Psoas muscle (tissue), 8 donors: Measurements from ENCODE around the gene CAPZA2. TPM values are rescaled to one million over a fixed set of nuclear protein-coding genes. Genes with fewer than 3 reads are reported as not detected.

Experiments
- ATAC-seq, 4 donors: fragments of 200-7000 bp; cut with Tn5 transposase; one replicate each; pipeline ENCODE4 v1.9.1; 2020; ENCODE audit warnings: moderate library complexity in 3 of 4, mild to moderate bottlenecking in 2 of 4
- DNase-seq, 2 donors: peaks; one replicate each; pipeline ENCODE4 v3.0.0-alpha.2; 2020
- H3K27ac ChIP-seq: fragments of 200-600 bp; one replicate; pipeline ENCODE4 v1.8.0; 2022
- H3K27me3 ChIP-seq, 3 donors: fragments of 200-600 bp in 1 of 3; one replicate each; pipeline versions ENCODE4 v1.6.1 to v1.8.0; 2013 to 2022; ENCODE audit warnings: low read length in 2 of 3, mild to moderate bottlenecking in 2 of 3, moderate library complexity in 1 of 3; ENCODE audit not compliant: insufficient read depth in 3 of 3
- H3K36me3 ChIP-seq, 2 donors: fragments of 200-600 bp in 1 of 2; one replicate each; pipeline versions ENCODE4 v1.6.1 to v1.8.0; 2013 to 2022; ENCODE audit warnings: low read depth in 1 of 2, mild to moderate bottlenecking in 1 of 2, moderate library complexity in 1 of 2; ENCODE audit not compliant: insufficient read depth in 1 of 2
- H3K4me1 ChIP-seq: fragments of 200-600 bp; one replicate; pipeline ENCODE4 v1.8.0; 2022
- H3K4me3 ChIP-seq: fragments of 200-600 bp; one replicate; pipeline ENCODE4 v1.8.0; 2022; ENCODE audit warnings: mild to moderate bottlenecking
- H3K9me3 ChIP-seq: fragments of 200-600 bp; one replicate; pipeline ENCODE4 v1.8.0; 2022
- WGBS, 3 donors: extraction: QIAGEN DNeasy Blood & Tissue Kit; methylation state at CpG; one replicate each; pipeline versions ENCODE4 v1.1.6 to v1.1.7; 2013; 5-methylcytosine and 5-hydroxymethylcytosine counted together
- intact Hi-C, 2 donors: fragments of 100-400 bp; cut with DNase I; formaldehyde crosslinking; loops; one replicate each; pipeline versions ENCODE4 v1.11.0 to v1.14.2; 2022
- polyA plus RNA-seq, 3 donors: library from polyadenylated mRNA; stranded (reverse); fragments of 200-250 nt; gene quantifications; one replicate each; pipeline ENCODE4 v1.2.3, GENCODE V29; 2013
- total RNA-seq, 4 donors: library from RNA; stranded (reverse); fragmentation: NEBNext Ultra II Directional in 2 of 4; extraction: Animal tissue kit (Norgen Biotek cat#: 25700) in 2 of 4; gene quantifications; one replicate each; pipeline versions ENCODE4 v1.2.1 to v1.2.4, GENCODE V29; 2021 to 2023
- TF ChIP-seq, protein P1 (sequence below): fragments of 200-600 bp; IDR thresholded peaks from one replicate; pipeline ENCODE4 v1.8.0; 2022; ENCODE audit warnings: antibody characterized with exemption
- donor health status: healthy with polysubstance abuse.
- donor health status: DM: no; HTN: no; CAD: no; lungs with moderate emphysema.
- donor health status: Bipolar disorder and iron deficiency.
- donor health status: healthy.
- donor health status: DM: yes; HTN: yes; CAD: no.
- donor health status: DM: no; HTN: no; CAD: no.
- donor health status: DM: no; HTN: no; CAD: no.
- donor health status: DM: yes; HTN: yes; CAD: no.

The CAPZA2 gene
- total and polyA plus RNA-seq, 7 donors: 83.0 to 271 (median 152) TPM

DNA sequence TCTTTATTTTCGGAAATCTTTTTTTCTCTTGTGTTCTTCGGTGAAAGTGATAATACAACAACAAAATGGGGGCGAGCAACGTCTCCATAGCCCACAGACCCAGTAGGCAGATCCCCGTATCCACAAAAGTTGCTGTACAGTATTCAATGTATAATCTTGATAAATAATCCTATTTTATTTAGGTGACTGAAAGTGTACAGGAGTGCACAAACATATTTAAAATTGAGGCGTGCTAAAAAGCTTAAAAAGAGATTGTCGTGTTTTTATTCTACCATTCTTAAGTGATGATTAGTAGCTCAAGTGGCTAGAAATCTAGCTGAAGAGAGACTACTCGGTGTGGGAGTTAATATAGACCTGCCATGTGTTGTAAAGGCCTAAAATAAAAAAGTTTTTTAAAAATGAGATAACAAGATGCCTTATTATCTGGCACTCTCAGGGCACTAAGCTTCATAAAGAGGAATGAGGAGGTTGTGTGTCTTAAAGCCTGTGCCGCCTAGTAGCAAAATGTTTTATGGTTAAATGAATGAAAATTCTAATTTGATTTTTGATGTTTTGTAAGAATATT lies 1.6 kb downstream of the CAPZA2 start:
- Histone ChIP-seq H3K4me3 (peak overlapping the region; percentile 94), H3K27me3 (no peaks in the 10 kb centered on the region), H3K27ac (peak overlapping the region; percentile 100), H3K36me3 (no peaks in the 10 kb centered on the region), H3K9me3 (no peaks in the 10 kb centered on the region), H3K4me1 (peaks cover 49% of the 10 kb centered on the region)
- TF ChIP-seq, protein P1, sequence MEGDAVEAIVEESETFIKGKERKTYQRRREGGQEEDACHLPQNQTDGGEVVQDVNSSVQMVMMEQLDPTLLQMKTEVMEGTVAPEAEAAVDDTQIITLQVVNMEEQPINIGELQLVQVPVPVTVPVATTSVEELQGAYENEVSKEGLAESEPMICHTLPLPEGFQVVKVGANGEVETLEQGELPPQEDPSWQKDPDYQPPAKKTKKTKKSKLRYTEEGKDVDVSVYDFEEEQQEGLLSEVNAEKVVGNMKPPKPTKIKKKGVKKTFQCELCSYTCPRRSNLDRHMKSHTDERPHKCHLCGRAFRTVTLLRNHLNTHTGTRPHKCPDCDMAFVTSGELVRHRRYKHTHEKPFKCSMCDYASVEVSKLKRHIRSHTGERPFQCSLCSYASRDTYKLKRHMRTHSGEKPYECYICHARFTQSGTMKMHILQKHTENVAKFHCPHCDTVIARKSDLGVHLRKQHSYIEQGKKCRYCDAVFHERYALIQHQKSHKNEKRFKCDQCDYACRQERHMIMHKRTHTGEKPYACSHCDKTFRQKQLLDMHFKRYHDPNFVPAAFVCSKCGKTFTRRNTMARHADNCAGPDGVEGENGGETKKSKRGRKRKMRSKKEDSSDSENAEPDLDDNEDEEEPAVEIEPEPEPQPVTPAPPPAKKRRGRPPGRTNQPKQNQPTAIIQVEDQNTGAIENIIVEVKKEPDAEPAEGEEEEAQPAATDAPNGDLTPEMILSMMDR: no peak
- DNase-seq: no peak
- intact Hi-C loops: loop anchor here in 1 of 2 donors (5.0 kb wide), 1 partner anchor 57 kb away; no protein-coding TSS in a partner anchor
- no peak for ATAC-seq
- 9 to 14% (median 11%) methylated on average over 9 of the region's 9 CpGs for WGBS, 3 donors

DNA sequence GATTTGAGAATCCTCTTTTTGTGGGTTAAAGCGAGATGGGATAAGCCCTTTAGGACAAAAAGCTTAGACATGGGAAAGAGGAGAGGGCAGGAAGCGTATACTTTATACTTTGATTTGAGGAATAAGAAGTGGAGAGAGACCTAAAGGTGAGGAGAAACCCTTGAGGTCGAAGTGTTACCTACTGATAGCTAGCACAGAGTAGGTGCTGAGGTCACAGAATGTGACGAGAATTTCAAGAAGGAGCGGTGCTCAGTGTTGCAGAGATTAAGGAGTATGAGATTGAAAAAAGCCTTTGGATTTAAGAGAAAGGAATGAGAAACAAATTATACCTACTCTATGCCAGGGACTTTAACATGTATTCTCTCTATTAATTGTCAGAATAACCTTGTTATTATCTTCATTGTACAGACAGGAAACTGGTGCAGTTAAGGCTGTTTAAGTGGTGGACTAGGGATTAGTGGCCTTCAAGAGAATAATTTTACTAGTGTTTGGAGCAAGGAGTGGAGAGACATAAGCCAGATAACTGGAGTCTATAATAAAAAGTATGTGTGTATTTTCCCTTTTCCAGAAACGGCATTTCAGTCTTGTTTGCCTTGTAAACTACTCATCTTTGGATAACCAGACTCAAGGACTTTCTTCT lies 8.8 kb downstream of the CAPZA2 start:
- Histone ChIP-seq H3K4me1 (peaks cover 93% of the 10 kb centered on the region), H3K36me3 (no peaks in the 10 kb centered on the region), H3K9me3 (no peaks in the 10 kb centered on the region), H3K27ac (peak overlapping the region; percentile 50), H3K27me3 (no peaks in the 10 kb centered on the region), H3K4me3 (peak overlapping the region; percentile 24)
- 83 to 87% (median 85%) methylated on average over 6 of the region's 6 CpGs for WGBS, 3 donors
- DNase-seq: no peak
- intact Hi-C loops: no loop called here
- ATAC-seq: no peak
- TF ChIP-seq, protein P1: no peak

DNA sequence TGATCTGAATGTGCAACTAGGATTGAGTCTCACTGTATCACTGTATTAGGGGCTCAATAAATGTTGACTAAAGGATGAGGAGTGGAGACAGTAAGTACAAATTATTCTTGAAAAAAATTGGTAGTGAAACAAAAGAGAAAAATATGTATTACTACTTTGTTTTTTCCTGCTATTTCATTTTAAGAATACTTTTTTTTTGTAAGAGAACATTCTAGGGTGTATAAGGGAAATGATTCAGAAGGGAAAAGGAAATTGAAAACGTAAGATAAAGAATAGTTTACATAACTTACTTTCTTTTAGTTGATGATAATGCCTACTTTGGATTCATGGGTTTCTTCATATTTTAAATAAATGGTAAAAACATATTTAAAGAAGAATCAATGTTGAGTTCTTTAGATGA lies 9.6 kb downstream of the CAPZA2 start:
- TF ChIP-seq, protein P1: no peak
- H3K36me3 ChIP-seq: no peaks in the 10 kb centered on the region
- H3K4me3 ChIP-seq: peak overlapping the region; percentile 24
- ATAC-seq: no peak
- intact Hi-C loops: no loop called here
- no peak for DNase-seq
- H3K27ac ChIP-seq: peak overlapping the region; percentile 50
- no peaks in the 10 kb centered on the region for H3K27me3 ChIP-seq
- WGBS, 3 donors: 49 to 57% (median 55%) methylated on average over 1 of the region's 1 CpG
- peaks cover 94% of the 10 kb centered on the region for H3K4me1 ChIP-seq
- H3K9me3 ChIP-seq: no peaks in the 10 kb centered on the region

DNA sequence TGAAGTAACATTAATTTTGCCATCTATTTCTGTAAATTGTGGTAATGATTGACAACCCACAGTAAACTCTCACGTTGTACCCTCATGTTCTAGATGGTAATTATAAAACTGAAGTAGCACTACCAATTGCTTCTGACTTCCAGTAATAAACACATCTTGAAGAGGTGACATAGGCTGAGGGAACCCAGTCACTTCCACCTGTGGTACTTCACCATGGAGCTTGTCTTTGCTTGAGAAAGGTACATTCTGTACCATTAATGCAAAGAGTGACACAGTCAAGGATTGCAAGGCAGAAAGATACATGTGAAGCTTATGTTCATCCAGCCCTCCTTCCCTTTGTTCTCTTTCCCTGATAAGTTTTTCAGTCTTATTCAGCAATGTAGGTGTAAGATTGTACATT lies 11.2 kb downstream of the CAPZA2 start:
- DNase-seq (no peak), ATAC-seq (peak in 1 of 4 donors; percentile 26)
- 16 to 35% (median 28%) methylated on average over 1 of the region's 1 CpG for WGBS, 3 donors
- H3K27me3 ChIP-seq: no peaks in the 10 kb centered on the region
- no peaks in the 10 kb centered on the region for H3K36me3 ChIP-seq
- peak overlapping the region; percentile 17 for H3K27ac ChIP-seq
- intact Hi-C loops: no loop called here
- no peak overlapping the region for H3K4me3 ChIP-seq
- TF ChIP-seq, protein P1: no peak
- H3K9me3 ChIP-seq: no peaks in the 10 kb centered on the region
- H3K4me1 ChIP-seq: peaks cover 85% of the 10 kb centered on the region
